ENCODE measurements around the gene SLC2A9.

Gene SLC2A9

DNA sequence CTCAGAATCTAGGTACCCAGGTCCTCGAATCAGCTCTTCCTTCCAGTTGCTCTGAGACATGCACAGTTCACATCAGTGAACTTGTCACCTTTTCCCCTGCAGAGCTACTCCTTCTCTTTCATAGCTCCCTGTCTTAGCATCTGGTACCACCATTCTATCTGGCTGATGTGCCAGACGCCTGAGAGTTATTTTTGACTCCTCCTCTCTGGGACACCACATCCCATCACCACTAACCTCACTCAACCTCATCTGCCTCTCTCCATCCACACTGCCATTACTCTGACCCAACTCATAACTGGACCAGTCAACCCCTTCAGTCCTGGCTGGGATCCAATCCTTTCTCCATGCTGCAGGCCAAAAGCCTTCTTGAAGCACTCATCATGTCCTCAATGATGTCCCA, 44.5 kb downstream of the SLC2A9 start:
- no peak for TF ChIP-seq JUND (IDR thresholded peaks at IDR 0.05; ENCODE audit: low read depth)
- in situ Hi-C loops (cut with HindIII; ENCODE audit: low pct_unique_long_range_greater_than_20kb, low sequenced_read_pairs): no loop called here
- DNase-seq (ENCODE audit: low read depth in 1 of 2, low spot score in 1 of 2): no peak

DNA sequence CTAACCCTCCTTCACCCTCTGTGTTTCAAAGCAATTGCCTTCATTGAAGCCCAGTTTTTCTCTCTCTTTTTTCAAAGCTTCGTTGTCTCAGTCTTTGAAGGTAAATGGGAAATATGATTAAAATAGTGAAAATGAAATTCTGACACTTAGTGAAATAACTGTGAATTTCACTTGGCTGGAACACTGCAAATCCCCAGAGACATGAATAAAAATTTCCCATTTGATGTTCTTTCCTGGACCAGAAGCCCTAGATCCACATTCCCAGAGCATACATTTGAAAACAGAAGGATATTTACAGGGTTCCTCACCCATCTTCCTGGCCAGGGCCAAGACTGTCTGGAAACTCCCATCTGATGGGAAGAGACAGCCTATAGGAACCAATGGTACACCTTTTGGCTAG, 45.0 kb downstream of the SLC2A9 start:
- no peak for TF ChIP-seq JUND (IDR thresholded peaks at IDR 0.05; ENCODE audit: low read depth)
- no peak for DNase-seq (ENCODE audit: low read depth in 1 of 2, low spot score in 1 of 2)
- in situ Hi-C loops (cut with HindIII; ENCODE audit: low pct_unique_long_range_greater_than_20kb, low sequenced_read_pairs): no loop called here

DNA sequence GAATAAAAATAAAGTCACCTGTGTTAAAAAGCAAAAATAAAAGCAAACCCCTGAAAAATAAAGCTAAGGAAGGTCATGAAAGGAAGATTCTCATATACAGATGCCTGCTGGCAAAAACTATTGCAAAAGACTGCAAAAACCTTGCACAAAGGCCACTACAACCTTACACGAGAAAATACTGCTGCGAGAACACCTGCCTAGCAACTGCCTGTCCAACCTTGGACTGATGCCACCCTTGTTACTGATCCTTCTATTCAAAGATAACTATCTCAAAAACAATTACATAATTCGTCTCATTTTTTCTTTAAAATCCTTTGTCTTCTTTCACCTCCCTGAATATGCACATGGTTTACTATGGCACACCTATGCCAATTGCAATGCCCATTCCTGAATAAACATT, 49.6 kb downstream of the SLC2A9 start:
- in situ Hi-C loops (cut with HindIII; ENCODE audit: low pct_unique_long_range_greater_than_20kb, low sequenced_read_pairs): no loop called here
- peak in 1 of 2 experiments; percentile 7 for DNase-seq (ENCODE audit: low read depth in 1 of 2, low spot score in 1 of 2)
- TF ChIP-seq JUND (IDR thresholded peaks at IDR 0.05; ENCODE audit: low read depth): no peak

DNA sequence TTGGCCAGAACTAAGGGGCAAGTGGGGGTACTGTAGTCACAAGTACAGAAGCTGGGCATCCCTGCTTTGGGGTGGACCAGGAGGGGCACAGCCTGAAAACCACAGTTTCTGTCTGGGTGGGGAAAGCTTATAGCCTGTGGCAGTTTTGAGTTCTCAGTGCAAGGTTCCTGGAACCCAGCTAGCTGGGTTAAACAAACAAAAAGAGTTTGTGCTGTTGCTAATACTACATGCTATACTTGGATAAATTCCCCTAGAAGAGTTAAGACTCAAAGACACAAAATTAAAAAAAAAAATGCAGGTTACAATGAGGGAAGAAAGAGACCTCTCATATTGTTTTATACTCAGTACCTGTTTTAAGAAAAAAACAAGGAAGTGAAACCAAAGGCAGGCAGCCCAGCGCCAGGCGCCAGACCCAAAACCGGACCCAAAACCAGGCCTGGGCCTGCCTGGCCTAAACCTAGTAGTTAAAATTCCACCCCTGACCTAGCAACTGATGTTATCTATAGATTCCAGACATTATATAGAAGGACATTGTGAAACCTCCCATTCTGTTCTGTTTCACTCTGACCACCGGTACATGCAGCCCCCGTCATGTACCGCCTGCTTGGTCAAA, 50.8 kb downstream of the SLC2A9 start:
- peak in 1 of 2 experiments; percentile 3 for DNase-seq (ENCODE audit: low read depth in 1 of 2, low spot score in 1 of 2)
- in situ Hi-C loops (cut with HindIII; ENCODE audit: low pct_unique_long_range_greater_than_20kb, low sequenced_read_pairs): no loop called here
- TF ChIP-seq JUND (IDR thresholded peaks at IDR 0.05; ENCODE audit: low read depth): no peak

DNA sequence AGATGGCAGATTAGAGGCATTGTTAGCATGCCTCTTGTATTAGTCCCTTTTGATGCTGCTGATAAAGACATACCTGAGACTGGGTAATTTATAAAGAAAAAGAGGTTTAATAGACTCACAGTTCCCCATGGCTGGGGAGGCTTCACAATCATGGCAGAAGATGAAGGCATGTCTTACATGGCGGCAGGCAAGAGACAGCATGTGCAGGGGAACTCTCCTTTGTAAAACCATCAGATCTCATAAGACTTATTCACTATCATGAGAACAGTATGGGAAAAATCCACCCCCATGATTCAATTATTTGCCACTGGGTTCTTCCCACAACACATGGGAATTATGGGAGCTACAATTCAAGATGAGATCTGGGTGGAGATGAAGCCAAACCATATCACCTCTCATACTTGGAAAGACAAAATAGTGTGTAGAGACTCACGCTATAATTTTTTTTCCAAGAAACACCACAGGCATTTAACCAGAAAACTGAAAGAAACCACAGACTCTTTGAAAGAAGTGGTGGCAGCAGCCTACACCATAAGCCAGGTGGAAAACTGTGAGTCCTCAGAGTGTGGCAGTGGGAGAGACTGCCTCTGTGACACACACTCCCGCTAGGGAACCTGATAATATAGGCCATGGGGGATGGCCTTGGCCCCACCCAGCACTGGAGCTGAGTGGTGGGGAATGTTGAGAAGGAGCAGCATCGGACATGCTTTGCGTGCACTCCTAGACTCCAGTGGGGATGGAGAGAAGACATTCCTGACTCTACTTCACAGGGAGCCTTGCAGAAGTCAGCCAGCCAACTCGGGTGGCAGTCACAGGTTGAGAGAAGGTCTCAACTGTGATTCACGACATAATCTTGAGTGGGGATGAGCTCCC, 51.5 kb downstream of the SLC2A9 start:
- in situ Hi-C loops (cut with HindIII; ENCODE audit: low pct_unique_long_range_greater_than_20kb, low sequenced_read_pairs): no loop called here
- DNase-seq (ENCODE audit: low read depth in 1 of 2, low spot score in 1 of 2): no peak
- no peak for TF ChIP-seq JUND (IDR thresholded peaks at IDR 0.05; ENCODE audit: low read depth)

DNA sequence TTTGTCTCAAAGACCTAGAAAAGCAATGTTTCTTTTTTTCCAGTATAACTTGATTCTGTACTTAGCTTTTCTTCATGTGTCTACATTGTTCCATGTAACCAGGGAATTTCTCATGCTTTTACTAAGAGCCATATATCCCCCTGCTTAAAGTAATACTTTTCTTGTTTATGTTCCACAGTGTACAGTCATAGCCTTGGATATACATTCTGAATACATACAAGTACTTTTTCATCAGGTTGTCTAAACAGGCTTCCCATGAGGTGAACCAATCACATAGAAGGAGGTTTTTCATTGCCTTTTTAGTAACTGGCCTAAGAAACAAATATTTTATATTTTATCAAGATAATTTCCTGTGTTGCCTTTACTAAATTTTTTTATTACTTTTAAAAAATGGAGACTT, 52.8 kb downstream of the SLC2A9 start:
- TF ChIP-seq JUND (IDR thresholded peaks at IDR 0.05; ENCODE audit: low read depth): no peak
- in situ Hi-C loops (cut with HindIII; ENCODE audit: low pct_unique_long_range_greater_than_20kb, low sequenced_read_pairs): no loop called here
- no peak for DNase-seq (ENCODE audit: low read depth in 1 of 2, low spot score in 1 of 2)

DNA sequence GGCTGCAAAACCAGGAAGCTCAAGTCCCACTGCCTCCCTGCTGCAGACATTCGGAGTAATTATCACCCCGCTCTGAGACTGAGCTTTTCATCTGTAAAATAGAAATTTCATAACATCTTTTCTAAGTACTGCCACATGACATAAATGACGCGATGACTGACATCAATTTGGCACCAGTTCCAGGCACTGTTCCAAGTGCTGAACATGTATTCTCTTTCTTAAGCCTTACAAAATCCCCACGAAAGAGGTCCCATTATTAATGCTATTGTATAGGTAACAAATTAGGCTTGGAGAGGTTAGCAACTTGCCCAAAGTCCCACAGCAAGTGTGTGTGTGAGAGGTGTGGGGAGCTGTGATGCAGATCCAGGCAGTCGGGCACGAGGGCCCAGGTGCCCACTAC, 56.4 kb downstream of the SLC2A9 start:
- in situ Hi-C loops (cut with HindIII; ENCODE audit: low pct_unique_long_range_greater_than_20kb, low sequenced_read_pairs): no loop called here
- TF ChIP-seq JUND (IDR thresholded peaks at IDR 0.05; ENCODE audit: low read depth): no peak
- no peak for DNase-seq (ENCODE audit: low read depth in 1 of 2, low spot score in 1 of 2)

DNA sequence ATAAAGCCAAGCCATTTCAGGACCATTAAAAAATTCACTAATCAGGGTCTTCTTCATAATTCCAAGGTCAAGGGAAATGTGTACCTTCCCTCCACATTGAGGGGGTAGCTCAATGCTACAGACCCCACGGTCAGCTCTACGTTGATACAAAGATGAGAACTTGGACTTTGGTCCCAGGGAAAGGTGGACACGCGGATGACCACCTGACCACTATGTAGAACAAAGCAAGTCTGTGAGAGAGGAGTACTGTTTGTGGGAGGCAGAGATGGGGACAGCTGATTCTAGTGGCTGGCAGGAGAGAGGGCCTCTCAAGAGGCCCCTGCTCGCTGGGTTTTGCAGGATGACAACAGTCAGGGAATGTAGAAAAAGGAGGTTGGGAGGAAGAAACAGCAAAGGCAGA, 58.0 kb downstream of the SLC2A9 start:
- in situ Hi-C loops (cut with HindIII; ENCODE audit: low pct_unique_long_range_greater_than_20kb, low sequenced_read_pairs): no loop called here
- no peak for TF ChIP-seq JUND (IDR thresholded peaks at IDR 0.05; ENCODE audit: low read depth)
- DNase-seq (ENCODE audit: low read depth in 1 of 2, low spot score in 1 of 2): no peak

DNA sequence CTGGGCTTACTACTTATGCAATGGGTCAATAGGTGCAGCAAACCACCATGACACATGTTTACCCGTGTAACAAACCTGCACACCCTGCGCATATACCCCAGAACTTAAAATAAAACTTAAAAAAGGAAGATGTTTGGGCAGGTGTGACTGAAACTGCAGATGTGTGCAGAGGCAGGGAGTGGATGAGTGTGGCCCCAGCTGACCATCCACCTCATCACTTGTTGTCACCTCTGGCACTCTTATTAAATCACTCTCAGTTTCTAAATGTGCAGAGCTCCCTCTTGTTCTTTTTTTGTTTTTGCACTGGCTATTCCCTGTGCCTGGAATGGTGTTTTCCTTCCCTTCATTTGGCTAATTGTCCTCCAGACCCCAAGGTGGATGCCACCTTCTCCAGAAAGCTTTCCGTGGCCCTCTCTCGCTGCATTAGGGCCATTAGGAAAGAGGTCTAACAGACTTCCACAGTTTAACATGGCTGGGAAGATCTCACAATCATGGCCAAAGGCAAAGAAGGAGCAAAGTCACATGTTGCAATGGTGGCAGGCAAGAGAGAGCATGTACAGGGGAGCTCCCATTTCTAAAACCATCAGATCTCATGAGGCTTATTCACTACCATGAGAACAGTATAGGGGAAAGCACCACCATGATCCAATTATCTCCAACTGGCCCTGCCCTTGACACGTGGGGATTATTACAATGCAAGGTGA, 58.5 kb downstream of the SLC2A9 start:
- in situ Hi-C loops (cut with HindIII; ENCODE audit: low pct_unique_long_range_greater_than_20kb, low sequenced_read_pairs): no loop called here
- TF ChIP-seq JUND (IDR thresholded peaks at IDR 0.05; ENCODE audit: low read depth): no peak
- no peak for DNase-seq (ENCODE audit: low read depth in 1 of 2, low spot score in 1 of 2)

DNA sequence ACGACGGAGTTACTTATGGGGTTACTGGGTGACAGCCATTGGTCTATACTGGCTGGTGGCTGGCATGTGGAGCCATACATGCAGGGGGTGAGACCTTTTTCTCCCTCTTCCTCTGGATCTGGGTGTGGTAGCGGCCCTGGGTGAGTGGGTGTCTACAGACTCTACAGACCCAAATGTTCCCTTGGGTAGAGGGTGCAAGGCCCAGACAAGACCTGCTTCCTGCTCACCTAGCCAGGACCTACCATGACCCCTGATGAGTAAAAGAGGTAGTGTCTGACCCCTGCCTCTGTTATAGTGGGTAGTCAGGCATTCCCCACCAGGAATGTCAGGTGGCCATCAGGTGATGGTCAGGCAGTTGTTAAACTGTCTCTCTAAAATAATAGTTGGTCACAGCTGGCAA, 66.8 kb downstream of the SLC2A9 start:
- in situ Hi-C loops (cut with HindIII; ENCODE audit: low pct_unique_long_range_greater_than_20kb, low sequenced_read_pairs): no loop called here
- no peak for DNase-seq (ENCODE audit: low read depth in 1 of 2, low spot score in 1 of 2)
- TF ChIP-seq JUND (IDR thresholded peaks at IDR 0.05; ENCODE audit: low read depth): no peak

DNA sequence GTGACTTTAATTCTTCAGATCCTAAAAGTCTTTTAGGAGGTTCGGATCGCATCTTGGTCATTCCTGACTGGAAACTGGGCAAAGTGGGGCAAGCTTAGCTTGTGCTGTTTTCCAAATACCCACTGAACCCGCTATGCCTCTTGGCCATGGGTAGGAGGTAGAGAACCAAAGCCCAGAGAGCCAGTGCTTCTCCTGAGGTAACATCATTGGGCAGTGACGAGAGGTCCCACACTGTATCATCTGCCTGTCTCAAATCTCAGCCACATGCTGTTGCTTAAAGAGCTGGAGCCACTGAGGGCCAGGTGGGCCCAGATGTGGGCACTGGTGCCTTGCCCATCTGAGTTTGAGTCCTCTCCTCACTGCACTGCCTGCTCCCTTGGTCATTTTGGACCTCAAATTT, 68.2 kb downstream of the SLC2A9 start:
- in situ Hi-C loops (cut with HindIII; ENCODE audit: low pct_unique_long_range_greater_than_20kb, low sequenced_read_pairs): no loop called here
- TF ChIP-seq JUND (IDR thresholded peaks at IDR 0.05; ENCODE audit: low read depth): no peak
- no peak for DNase-seq (ENCODE audit: low read depth in 1 of 2, low spot score in 1 of 2)

DNA sequence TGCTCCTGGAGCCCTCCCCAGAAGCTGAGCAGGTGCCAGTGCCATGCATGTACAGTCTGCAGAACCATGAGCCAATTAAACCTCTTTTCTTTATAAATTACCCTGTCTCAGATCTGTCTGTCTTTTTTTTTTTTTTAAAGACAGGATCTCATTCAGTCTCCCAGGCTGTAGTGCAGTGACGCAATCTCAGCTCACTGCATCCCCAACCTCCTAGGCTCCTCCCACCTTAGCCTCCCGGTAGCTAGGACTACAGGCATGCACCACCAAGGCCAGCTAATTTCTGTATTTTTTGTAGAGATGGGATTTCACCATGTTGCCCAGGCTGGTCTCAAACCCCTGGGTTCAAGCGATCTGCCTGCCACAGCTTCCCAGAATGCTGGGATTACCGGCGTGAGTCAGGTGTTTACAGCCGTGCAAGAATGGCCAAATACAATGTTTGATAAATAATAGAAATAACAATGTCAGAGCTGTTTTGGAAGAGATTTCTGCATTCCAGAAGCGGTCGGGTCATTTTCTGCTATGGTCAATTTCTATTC, 68.8 kb downstream of the SLC2A9 start:
- DNase-seq (ENCODE audit: low read depth in 1 of 2, low spot score in 1 of 2): no peak
- no peak for TF ChIP-seq JUND (IDR thresholded peaks at IDR 0.05; ENCODE audit: low read depth)
- in situ Hi-C loops (cut with HindIII; ENCODE audit: low pct_unique_long_range_greater_than_20kb, low sequenced_read_pairs): no loop called here

DNA sequence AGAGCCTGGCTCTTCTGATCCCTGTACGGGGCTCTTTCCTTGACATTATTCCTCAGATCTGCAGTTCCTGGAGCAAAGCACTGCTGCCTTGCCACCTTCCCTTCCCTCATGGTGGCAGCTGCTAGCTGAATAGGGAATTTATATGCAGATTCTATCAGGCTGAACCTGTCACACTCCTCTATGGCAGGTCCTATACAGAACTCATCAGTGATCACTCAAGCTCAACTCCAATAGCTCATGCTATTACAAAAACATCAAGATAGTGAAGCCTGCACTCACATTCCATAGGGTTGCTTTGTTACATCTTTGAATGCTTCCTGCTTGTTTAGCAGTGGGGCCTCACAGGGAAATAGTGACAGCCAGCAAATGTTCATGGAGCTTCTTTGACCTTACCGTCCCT, 71.7 kb downstream of the SLC2A9 start:
- DNase-seq (ENCODE audit: low read depth in 1 of 2, low spot score in 1 of 2): no peak
- in situ Hi-C loops (cut with HindIII; ENCODE audit: low pct_unique_long_range_greater_than_20kb, low sequenced_read_pairs): no loop called here
- no peak for TF ChIP-seq JUND (IDR thresholded peaks at IDR 0.05; ENCODE audit: low read depth)
